ENCODE results near the gene RARG. TPM values are rescaled to one million over a fixed set of nuclear protein-coding genes. Genes with fewer than 3 reads are reported as not detected.

RARG gene
- total and polyA plus RNA-seq, 2 of the 4 experiments (the other 2 are of a cell fraction): 7.9 to 30.9 TPM

- Histone ChIP-seq H4K8ac (ENCODE audit: low read depth in 2 of 2, low read length in 2 of 2) (no peak overlapping the region), H3K36me3 (ENCODE audit: control insufficient read depth, insufficient read depth, low read length) (no peaks in the 10 kb centered on the region), H2AK5ac (ENCODE audit: low read depth, low read length) (no peak overlapping the region), H3K4me3 (ENCODE audit: insufficient read depth, low read depth, low read length) (no peak overlapping the region), H3K56ac (ENCODE audit: extremely low read depth, insufficient read depth, low read length) (no peak overlapping the region), H3K79me1 (ENCODE audit: low read depth in 1 of 2, low read length in 2 of 2) (no peaks in the 10 kb centered on the region), H3K4ac (ENCODE audit: low read depth, low read length) (no peak overlapping the region), H2BK20ac (ENCODE audit: low read depth, low read length) (no peak overlapping the region), H2BK15ac (ENCODE audit: low read depth, low read length) (no peak overlapping the region), H3K9ac (ENCODE audit: low read depth, low read length) (no peak overlapping the region), H3K27ac (ENCODE audit: insufficient read depth, low read length) (no peak overlapping the region), H3K4me1 (ENCODE audit: control insufficient read depth, insufficient read depth, low read length) (no peaks in the 10 kb centered on the region), H4K20me1 (ENCODE audit: insufficient read depth, low read length) (no peaks in the 10 kb centered on the region), H4K91ac (ENCODE audit: insufficient read depth, low read depth, low read length) (no peak overlapping the region), H2BK5ac (ENCODE audit: low read depth, low read length, poor library complexity, severe bottlenecking) (no peak overlapping the region), H3K9me3 (ENCODE audit: control insufficient read depth, insufficient read depth, low read length) (no peaks in the 10 kb centered on the region), H3K14ac (replicated peaks; ENCODE audit: low read depth, low read length) (no peak overlapping the region), H3K4me2 (ENCODE audit: low read depth, low read length) (no peak overlapping the region), H2AFZ (replicated peaks; ENCODE audit: low read length, poor library complexity) (no peak overlapping the region), H2BK120ac (ENCODE audit: low read depth, low read length) (no peak overlapping the region), H3K23ac (ENCODE audit: low read depth, low read length) (no peak overlapping the region), H3K27me3 (ENCODE audit: control insufficient read depth, insufficient read depth, low read length) (peaks cover 2% of the 10 kb centered on the region; the same call in 1 of the 2 replicates), H3K9me1 (ENCODE audit: insufficient read depth, low read length) (0 out of 2 replicates have a peak, but pooled peaks cover 4% of the 10 kb centered on the region), H4K5ac (ENCODE audit: low read depth, low read length) (no peak overlapping the region), H2AK9ac (replicated peaks; ENCODE audit: low read depth, low read length, poor library complexity) (no peak overlapping the region), H3K18ac (ENCODE audit: low read depth, low read length) (no peak overlapping the region)
- CTCF ChIA-PET: no interaction called here
- dilution Hi-C loops (cut with HindIII; ENCODE audit: low sequenced_read_pairs, unreplicated experiment): no loop called here
- in situ Hi-C loops (cut with MboI; ENCODE audit: low sequenced_read_pairs): no loop called here
- 83% methylated on average over 2 of the region's 3 CpGs; no CpG with 5 or more reads in 1 of the 2 experiments for WGBS, 2 experiments (ENCODE audit: extremely low coverage in 2 of 2, insufficient read length in 1 of 2)
- TF ChIP-seq POLR2A (IDR thresholded peaks at IDR 0.05; ENCODE audit: low read depth, low read length) (no peak), CHD1 (IDR thresholded peaks at IDR 0.05; ENCODE audit: low read depth, low read length) (no peak)
- POLR2A ChIA-PET (ENCODE audit: unreplicated experiment): no interaction called here
- DNase-seq: no peak
- intact Hi-C loops (cut with micrococcal nuclease): no loop called here
- ATAC-seq (ENCODE audit: low read depth): no peak
- no TSS peak for BruUV-seq (replicated peaks)
These were observed 32.3 kb downstream of the RARG start for GRCh38 chr12:53199700-53200099.
